Measurements from ENCODE around the gene RIN2.
"Not testable (repeated sequence)": the region's sequence is repeated elsewhere in the genome, so short reads cannot be mapped to it uniquely, and the experiment has no call there.

Gene RIN2

DNA sequence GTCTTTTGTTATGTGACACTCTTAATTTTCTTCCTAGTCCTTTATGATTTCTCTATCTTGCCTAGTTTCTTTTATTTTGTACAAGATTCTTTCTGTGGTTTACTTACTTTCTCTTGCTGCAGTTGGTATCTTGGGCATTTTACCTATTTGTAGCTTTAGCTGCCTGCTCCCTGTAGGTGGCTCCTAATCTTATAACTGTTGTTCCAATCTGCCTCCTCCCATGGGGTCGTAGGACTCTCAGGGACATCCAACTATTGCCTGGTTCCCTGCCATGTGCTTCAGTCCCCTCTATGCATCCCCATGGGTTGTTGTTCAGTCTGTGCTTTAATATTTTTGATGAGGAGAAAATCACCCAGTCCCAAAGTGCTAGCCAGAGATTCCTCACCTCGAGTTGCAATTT lies 31.4 kb downstream of the RIN2 start:
- DNase-seq, result no peak

DNA sequence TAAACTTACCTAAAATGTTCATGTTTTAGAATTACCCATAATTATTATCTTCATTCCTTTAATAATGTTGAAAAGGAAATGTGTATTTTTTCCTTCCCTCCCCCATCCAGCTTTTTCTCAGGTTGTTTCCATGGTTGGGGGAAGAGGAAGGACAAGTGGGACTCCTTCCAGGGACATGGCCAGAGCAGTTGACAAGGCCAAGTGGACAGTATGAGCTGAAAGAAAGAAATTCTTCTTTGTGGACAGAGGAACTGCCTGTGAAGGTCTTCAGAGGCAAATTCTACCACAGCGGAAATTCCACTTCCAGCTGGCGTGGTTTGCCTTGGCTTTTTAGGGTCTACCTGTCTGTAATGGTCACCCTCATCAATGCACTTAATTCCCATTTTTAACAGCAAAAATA lies 33.8 kb downstream of the RIN2 start:
- DNase-seq, result no peak

DNA sequence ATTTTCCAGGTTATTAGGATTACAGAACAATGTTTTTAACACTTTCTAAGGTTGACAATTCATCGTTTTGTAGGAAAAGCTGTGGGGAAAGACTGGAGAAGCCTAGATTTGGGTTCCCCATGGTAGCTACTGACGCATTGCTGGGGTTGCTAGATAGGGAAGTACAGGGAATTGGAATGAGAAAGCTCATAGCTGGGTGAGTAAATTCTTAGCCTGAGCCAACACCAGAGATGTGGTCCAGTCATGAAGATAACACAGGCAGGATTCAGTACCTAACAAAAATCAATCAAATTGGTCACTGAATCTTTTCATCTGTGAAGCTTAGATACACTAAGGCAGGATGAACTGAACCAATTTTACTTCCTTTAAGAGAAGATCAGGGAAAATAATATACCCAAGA lies 35.7 kb downstream of the RIN2 start:
- DNase-seq, result no peak

DNA sequence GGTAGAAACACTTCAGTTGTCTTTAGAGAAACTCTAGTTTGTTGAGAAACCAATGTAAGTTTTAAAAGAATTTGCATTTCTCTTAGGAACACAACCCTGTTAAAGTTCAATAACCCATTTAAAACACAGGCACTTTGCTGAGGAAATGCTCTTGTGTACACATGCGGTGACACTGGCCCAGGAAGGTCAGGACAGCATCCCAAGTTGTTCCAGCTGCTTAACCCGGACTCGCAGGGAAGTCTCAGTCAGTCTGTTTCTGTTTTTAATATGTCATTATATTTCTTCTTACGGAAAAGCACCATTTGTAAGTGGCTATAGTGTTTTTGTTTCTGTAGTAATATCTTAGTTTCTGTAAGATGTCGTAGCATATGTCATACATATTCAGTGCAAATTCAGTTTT lies 36.9 kb downstream of the RIN2 start:
- DNase-seq, result no peak

DNA sequence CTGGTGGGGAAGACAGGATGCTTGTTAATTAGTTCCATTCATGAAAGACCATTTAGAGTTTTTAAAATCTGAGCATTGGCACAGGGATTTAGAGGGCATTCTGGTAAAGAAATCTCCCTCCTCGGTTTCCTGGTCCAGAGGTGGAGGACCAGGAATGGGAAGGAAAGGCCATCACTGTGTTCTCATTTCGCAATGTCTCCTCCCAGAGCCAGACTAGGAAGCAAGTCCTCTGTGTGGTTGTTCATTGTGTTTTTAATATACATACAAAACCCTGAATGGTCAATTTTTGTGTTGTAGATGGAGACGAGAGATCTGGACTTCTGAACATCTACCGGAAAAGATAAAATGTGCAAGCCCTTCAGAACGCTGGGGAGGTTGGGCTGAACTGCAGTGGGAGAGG lies 41.3 kb downstream of the RIN2 start:
- DNase-seq, result no peak

DNA sequence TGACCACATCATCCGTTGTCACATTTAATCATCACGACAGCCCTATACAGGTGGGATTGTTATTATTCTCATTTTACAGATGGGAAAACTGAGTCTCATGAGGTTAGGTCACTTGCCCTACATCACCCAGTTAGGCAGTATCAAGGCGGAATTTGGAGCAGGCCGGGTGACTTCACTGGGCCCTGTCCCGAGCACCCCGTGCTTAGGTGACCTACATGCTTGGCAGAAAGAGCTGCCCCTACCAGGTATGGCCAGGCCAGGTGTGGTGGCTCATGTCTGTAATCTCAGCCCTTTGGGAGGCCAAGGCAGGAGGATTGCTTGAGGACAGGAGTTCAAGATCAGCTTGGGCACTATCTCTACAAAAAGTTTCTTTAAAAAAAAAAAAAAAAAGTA lies 44.0 kb downstream of the RIN2 start:
- no peak for DNase-seq

DNA sequence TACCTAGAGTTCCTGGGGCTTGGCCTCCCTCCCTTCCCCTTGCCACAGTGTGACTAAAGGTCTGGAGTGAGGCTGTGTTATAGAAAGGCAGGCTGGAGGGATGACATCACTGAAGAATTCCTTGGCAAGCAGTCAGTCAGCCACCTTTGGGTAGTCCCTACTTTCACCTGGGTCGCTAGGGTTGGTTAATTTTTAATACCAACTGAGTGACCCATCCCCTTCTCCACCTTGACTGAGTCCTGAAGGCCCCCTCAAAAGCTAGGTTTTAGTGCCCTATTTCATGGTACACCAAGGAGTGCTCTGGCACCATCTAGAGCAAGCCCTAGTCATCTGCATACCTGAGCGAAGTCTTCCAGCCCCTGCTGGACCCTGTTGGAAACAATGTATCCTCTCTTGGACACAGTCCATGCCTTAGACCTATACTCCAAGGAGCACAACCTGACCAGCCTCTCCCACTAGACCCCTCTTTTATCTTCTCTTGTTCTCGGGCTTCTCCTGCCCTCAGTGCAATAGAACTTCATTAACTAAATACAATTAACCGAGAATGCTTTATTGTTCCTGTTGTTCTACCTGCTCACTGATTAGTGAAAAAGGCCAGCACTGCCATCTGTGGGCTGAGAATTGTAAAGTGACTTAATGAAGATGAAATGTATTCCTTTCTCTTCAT lies 44.6 kb downstream of the RIN2 start:
- no peak for DNase-seq

DNA sequence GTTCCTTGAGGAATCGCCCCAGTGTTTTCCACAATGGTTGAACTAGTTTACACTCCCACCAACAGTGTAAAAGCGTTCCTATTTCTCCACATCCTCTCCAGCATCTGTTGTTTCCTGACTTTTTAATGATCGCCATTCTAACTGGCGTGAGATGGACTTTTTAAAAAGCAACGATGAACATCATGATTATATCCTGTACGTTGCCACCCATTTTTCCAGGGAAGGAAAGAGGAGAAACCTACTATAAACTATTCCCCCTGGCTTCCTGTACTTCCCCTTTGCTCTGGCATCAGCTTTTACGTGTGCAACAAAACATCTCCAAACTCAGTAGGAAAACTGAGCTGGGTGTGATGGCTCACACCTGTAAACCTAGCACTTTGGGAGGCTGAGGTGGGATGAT lies 48.2 kb downstream of the RIN2 start:
- DNase-seq, result not testable (repeated sequence)

DNA sequence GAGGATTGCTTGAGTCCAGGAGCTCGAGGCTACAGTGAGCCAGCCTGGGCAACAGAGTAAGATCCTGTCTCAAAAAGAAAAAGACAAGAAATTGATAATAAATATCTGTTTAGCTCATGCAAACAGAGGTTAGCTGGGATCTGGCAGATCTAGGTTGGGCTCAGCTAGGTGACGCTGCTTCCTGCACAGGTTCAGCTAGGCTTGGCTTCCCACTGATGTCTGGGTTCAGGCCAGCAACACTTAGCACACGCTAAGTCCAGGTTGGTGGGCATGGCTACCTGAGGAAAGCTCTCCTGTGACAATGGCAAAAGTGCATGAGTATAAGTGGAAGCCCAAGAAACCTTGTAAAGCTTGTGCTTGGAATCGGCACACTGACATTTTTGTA lies 48.7 kb downstream of the RIN2 start:
- no peak for DNase-seq

DNA sequence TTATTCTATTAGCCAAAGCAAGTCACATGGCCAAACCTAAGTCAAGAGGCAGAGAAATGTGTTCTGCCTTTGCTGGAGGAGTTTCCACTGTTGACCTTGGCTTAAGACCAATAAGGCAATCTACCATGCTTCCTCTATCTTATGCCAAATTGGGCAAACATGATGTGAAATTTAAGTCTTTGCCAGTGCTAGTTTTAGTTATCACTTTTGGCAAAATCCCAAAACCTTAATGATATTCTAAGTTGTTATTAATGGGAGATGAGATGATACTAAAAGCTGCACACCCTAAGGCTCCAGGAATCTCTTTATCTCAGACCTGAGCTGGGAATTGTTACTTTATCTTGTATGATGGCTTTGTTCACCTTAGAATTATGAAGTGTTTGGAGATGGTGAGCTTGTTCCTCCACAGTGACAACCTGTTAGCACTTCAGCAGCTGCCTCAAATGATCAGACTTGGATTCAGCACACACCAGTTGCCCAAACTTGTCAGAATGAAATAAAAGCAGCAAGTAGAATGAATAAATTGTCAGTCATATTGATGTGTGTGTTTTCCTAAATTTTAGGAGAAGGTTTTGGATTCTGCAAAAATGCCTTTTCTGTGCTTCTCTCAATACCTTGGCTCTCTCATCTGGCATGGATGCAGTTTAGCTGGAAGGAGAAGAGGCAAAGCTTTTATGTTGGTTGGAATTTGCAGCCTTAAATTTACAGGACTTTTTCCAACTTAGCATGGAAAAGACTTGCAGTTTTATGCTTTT lies 49.3 kb downstream of the RIN2 start:
- DNase-seq, result no peak
